Loucy (cell line): ENCODE measurements around the gene SRCIN1.

Source experiments
- EZH2phosphoT487 ChIP-seq: fragments of 200-600 bp; IDR thresholded peaks from 2 replicates; pipeline ENCODE4 v1.6.1; 2018; ENCODE audit warnings: antibody characterized with exemption, mild to moderate bottlenecking, moderate library complexity, borderline replicate concordance
- TF ChIP-seq, protein P1 (sequence below): fragments of 200-600 bp; sonication (generic); conservative IDR thresholded peaks from 2 replicates; pipeline ENCODE4 v1.5.1; 2014; ENCODE audit warnings: mild to moderate bottlenecking, antibody characterized with exemption, low read length

- TF ChIP-seq, protein P1, sequence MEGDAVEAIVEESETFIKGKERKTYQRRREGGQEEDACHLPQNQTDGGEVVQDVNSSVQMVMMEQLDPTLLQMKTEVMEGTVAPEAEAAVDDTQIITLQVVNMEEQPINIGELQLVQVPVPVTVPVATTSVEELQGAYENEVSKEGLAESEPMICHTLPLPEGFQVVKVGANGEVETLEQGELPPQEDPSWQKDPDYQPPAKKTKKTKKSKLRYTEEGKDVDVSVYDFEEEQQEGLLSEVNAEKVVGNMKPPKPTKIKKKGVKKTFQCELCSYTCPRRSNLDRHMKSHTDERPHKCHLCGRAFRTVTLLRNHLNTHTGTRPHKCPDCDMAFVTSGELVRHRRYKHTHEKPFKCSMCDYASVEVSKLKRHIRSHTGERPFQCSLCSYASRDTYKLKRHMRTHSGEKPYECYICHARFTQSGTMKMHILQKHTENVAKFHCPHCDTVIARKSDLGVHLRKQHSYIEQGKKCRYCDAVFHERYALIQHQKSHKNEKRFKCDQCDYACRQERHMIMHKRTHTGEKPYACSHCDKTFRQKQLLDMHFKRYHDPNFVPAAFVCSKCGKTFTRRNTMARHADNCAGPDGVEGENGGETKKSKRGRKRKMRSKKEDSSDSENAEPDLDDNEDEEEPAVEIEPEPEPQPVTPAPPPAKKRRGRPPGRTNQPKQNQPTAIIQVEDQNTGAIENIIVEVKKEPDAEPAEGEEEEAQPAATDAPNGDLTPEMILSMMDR: no peak
- no peak for TF ChIP-seq EZH2phosphoT487
These were observed 11.5 kb upstream of the SRCIN1 start for GRCh38 chr17:38617074-38617860.
